Skeletal muscle cell (primary cell): ENCODE data around the gene DNAJC25.

Source experiments
- DNase-seq: peaks from one replicate; pipeline ENCODE4 v3.0.0-alpha.2; 2010; ENCODE audit warnings: low read depth
- H3K4me3 ChIP-seq: 2 replicates; pipeline ENCODE4 v1.5.1; 2011; ENCODE audit warnings: low read depth, mild to moderate bottlenecking, control low read depth, low read length, moderate library complexity

The DNAJC25 gene

DNA sequence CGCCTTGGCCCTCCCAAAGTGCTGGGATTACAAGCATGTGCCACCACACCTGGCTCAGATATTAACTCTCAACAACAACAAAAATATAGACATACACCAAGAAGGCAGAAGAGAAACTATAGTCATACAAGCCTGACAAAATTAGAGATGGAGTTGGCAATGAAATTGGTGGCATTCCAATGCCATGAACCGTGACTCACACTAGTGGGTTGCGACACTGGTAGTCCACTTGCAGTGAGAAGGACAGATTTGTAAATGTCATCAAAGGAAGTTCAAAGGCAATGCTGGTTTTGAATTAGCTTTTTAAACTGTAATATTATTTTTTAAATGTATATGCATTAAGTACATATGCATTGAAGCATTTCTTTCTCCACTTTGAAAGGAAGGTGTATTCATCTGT, 8.5 kb upstream of the DNAJC25 start:
- DNase-seq: peak; percentile 68
- no peak overlapping the region for H3K4me3 ChIP-seq

DNA sequence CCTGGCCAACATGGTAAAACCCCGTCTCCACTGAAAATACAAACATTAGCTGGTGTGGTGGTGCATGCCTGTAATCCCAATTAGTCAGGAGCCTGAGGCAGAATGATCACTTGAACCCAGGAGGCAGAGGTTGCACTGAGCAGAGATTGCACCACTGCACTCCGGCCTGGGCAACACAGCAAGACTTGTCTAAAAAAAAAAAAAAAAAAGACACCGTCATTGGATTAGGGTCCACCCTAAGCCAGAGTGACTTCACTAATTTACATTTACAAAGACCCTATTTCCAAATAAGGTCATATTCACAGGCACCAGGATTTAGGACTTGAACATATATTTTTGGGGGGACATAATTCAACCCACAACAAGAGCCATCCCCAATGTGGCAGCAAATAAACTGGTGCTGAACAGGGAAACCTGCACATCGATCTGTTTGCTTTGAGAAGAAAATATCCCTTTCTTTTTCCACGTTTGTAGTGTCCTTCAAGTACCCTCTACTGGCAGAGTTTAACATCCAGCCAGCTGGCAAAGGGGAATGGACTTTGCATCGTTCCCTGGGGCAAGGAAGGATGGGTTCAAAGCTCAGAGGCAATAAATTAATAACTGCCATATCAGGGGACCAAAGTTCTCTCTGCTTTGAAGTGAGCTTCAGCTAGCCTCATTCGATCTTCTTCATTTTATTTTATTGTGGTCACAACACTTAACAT, 3.7 kb upstream of the DNAJC25 start:
- H3K4me3 ChIP-seq: no peak overlapping the region
- no peak for DNase-seq

DNA sequence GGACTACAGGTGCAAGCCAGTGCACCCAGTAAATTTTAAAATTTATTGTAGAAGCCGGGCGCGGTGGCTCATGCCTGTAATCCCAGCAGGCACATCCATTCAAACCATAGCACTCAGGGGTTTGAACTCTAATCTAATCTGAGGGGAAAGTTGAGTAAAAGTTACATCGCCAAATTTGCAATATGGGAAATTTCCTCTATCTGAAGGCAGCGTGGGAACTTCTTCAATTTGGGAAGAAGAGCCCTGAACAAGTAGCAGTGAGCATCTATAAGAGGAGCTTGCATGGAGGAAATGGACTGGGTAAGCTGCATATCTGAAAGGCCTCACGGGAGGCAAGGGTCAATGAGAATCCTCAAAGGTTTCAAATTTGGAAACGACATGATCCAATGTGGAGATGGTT, 2.7 kb upstream of the DNAJC25 start:
- no peak overlapping the region for H3K4me3 ChIP-seq

DNA sequence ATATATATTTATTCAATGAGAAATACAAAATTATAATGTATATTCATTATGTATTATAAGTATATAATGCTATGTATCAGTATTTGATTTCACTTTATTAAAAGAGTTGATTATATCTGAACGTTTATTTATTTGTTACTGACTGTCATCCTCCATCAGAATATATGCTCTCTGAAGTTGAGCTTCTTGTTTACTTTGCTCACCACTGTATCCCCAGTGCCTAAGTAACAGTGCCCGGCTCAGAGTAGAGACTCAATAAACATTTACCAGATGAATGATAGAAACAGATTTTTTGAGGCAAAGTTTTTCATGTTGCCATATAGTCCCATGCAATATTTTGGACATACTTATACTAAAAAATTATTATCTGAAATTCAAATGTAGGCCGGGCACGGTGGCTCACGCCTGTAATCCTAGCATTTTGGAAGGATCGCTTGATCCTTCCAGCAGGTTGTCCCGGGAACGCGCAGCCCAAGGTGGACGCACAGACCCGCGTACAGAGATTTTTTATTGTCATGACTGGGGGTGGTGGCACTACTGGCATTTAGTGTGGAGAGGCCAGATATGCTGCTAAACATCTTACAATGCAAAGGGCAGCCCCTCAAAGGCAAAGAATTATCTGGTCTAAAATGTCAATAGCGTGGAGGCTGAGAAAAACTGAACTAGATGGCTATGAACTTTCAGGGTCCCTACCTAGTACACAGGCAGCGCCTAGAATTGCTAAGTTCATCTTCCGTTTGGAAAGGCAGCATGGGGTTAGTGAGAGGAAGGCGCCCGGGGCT, 761 bp upstream of the DNAJC25 start:
- DNase-seq: no peak
- H3K4me3 ChIP-seq: peak overlapping the region; percentile 97

More for the DNA sequence above, 2.7 kb upstream of the DNAJC25 start:
- no peak for DNase-seq

DNA sequence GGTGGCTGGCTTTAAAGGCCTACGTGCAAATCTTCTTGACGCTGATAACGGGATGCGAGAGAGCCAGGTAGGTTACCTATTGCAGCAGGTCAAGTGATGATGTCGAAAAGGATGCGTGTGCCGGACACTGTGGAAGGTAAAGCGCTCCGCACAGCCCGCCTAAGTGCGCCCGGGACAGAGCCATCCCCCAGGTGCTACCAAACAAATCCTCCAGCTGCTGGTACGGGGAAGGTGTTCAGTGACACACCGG, 245 bp upstream of the DNAJC25 start:
- DNase-seq: no peak
- peak overlapping the region; percentile 97 for H3K4me3 ChIP-seq

DNA sequence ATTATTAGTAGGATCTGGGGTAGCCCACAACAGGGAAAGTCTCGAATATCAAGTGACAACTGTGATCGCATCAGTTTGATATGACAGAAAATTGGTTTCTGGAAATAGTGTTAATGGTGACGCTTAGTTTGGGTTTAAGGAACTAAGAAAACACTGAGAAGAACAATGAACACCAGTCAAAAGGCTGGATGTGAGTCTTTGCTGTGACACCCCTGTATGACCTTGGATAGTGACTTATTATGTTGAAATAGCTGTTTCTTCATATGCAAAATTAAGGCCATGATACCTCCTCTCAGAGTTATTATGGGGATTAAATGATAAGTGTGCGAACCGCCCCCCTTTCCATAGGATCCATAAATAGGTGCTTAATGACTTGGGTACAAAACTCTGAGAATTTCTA, 926 bp downstream of the DNAJC25 start:
- H3K4me3 ChIP-seq: peak overlapping the region; percentile 97
- no peak for DNase-seq

DNA sequence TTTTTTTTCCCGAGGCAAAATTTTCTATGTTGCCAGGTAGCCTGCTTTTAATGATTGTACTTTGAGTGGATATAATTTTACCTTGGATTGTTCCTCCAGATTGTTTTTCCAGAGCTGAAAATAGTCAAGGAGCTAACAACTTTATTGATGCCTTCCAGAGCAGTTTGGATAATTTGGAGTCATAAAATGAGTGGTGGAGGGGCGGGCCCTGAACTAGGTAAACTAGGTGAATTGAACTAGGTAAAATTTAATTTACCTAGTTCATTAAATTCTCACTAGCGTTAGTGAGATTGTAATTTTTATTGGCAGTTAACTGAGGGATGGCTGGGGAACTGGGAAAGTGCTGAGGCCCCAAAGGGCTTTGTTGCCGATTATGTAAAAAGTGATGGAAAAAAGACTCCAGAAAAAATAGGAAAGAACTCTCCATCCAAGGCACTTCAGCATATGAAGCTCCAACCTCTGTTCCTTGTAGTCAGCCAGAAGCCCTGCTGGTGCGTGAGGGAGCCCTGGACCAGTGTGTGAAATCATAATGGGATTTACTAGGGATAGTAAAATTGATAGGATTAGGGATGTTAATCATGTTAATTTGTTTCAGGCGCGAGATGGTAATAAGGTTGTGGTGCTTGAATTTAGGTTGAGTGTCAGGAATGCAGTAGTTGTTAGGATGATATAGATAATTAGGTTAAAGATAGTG, 1.7 kb downstream of the DNAJC25 start:
- no peak for DNase-seq
- peak overlapping the region; percentile 97 for H3K4me3 ChIP-seq

DNA sequence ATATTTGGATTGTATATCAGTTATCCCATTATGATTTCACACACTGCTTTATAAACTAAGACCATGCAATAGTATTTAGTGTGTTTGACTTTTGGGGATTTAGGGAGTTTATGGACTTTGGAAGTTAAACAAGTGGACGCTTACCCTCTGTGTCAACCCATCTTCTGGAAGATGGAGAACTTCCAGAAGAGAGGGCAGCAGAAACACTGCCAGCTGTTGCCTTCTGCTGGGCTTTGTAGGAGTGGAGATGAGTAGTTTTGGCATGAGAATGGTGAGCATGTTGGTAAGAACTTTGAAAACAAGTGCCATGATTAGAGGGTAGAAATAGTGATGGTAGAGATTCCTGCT, 2.2 kb downstream of the DNAJC25 start:
- DNase-seq: no peak
- no peak overlapping the region for H3K4me3 ChIP-seq

DNA sequence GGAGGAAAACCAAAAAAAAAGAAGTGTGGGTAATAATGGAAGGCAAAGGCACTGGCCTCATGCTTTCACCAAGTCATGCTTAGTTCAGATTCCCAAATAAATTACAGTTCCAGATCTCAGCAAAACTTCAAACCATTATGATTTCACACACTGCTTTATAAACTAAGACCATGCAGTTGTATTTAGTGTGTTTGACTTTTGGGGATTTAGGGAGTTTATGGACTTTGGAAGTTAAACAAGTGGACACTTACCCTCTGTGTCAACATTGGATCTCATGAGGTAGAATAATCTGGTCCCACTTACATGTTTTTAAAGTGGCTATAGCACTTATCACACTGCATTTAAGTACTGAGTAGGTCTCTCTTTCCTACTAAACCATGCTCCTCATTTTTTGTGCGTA, 3.7 kb downstream of the DNAJC25 start:
- H3K4me3 ChIP-seq: no peak overlapping the region
- no peak for DNase-seq

DNA sequence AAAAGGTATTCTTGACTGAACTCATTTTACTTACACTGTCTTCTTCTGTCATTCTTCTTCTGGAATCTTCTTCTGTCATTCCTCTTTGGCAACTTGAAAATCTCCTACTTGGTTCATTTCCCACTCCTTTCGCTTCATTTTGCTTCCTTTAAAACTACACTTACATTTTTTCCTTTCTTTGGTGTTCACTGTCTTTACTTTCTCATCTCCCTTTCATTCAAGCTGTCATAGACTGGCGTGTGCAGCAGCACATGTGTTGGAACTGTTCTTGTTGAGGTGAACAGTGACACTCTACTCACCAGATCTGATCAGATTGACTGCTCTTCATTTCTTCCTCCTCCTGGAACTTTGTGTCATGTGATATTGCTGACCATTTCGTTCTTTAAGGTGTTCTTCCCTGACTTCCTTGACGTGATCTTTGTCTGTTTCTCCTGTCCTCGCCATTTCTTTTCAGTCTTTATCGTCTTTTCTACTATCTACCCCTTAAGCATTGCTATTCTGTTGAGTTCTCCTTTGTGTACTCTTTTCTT, 6.4 kb downstream of the DNAJC25 start:
- no peak overlapping the region for H3K4me3 ChIP-seq
- DNase-seq: no peak

DNA sequence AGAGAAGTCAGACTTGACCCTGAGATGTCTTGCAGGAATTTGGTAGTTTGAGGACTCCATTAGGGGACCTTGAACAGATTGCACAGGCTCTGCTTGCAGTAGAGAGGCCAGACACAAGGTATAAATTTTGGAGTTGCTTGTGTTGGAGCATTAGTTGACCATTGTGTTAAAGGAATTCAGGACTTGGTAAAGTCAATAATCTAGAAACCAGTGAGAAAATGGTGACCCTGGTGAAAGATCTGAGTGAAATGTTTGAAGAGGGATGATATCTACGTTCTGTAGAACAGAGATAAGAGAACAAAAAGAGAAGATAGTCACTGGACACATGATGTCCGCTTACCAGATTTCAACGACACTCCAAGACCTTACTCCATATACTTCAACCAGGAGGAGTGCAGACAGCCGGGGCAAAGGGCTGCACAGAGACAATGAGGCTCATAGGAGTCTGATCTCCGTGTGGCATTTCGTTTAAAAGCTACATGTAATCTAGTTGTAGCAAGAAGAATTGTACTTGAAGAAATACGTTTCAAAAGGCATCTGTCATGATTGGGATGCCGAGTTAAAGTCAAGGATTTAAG, 13.2 kb downstream of the DNAJC25 start:
- H3K4me3 ChIP-seq: no peak overlapping the region
- DNase-seq: no peak

DNA sequence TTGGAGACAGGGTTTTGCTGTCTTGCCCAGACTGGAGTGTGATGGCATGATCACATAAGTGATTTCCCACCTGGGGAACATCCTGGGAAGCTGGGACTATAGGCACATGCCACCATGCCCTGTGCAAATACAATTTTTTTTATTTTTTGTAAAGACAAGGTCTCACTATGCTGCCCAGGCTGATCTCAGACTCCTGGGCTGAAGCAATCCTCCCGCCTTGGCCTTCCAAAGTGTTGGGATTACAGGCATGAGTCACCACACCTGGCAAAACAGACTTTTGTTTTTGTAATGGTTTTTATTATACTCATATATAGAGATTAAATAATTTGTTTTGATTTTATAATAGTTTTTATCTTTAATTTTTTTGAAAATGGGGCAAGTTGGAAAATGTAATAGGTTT, 14.7 kb downstream of the DNAJC25 start:
- no peak for DNase-seq
- no peak overlapping the region for H3K4me3 ChIP-seq

DNA sequence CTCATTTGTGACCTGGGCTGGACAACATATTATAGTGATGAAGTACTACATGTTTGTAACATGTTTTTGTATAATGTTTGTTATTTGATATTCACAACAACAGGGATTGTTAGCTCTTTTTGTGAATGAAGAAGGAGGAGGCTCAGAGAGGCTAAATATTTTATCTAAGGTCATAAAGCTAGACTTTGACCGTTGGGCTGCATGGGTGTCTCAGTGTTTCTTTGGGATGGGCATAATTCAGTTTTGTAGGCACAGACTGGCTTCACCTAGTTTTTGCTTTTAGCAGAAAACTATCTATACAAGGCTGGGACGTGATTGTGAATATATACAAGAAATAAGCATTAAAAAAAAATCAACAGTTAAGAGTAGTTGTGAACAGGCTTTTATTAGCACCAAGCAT, 15.3 kb downstream of the DNAJC25 start:
- DNase-seq: no peak
- H3K4me3 ChIP-seq: no peak overlapping the region

DNA sequence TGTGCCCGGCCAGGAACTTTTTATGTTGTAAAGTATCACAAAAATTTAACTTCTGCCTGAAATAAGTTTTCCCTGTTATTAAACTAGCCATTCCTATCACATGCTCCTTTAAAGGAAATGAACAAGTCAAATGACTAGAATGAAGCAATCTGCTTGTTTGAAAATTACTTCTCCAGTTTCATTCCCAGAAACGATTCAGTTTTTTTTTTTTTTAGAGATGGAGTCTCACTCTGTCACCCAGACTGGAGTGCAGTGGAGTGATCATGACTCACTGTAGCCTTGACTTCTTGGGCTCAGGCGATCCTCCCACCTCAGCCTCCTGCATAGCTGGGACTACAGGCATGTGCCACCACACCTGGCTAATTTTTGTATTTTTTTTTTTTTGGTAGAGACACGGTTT, 16.9 kb downstream of the DNAJC25 start:
- DNase-seq: no peak
- H3K4me3 ChIP-seq: no peak overlapping the region

DNA sequence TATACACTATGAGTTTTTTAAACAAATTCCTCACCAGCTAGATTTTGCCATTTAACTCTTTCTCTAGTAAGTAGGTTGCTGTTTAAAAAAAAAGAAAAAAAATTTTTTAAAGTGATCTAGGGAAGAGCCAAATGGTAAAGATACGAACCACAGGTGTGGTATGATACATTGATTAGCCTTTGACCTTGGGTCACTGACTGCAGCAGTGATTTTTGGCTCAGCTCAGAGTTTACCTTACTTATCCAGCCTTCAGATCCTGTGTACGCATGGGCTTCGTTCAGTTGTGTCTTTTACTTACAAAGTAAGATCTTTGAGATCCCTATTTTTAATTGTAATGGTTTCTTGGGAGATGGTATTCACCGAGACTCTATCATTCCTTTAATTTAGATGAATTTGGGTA, 17.9 kb downstream of the DNAJC25 start:
- H3K4me3 ChIP-seq: no peak overlapping the region
- DNase-seq: no peak

DNA sequence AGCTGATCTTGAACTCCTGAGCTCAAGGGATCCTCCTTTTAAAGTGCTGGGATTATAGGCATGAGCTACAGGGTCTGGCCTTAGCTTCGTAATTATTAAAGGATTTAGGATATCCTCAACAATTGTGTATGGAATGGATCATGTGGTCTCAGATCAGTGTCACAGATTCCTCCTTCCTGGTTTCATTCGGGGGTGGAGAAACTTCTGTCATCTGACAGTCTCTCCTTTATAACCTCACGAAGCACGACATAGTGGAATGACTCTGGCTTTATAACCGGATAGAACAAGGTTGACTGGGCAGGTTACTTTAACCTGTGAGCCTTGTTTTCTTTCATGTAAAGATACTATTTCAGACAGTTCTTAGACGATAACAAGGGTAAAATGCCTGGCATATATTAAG, 25.9 kb downstream of the DNAJC25 start:
- DNase-seq: no peak
- H3K4me3 ChIP-seq: no peak overlapping the region

DNA sequence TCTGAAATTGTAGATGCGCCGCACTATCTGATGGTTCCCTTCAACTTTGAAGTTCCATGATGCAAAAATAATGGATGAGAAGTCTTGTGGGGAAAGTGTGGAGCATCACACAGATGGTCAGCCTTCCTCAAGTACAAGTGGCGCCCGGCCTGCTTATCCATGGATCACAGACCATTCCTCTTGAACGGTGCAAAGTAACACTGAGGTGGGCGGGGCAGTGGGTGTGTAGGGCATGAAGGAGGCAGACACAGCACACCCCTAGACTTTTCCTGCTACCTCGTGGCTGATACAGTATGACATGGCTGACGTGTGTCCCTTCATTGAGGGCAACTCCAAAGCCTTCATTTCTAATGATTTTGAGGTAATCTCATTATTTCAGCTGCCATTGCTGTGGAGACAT, 27.8 kb downstream of the DNAJC25 start:
- H3K4me3 ChIP-seq: no peak overlapping the region
- no peak for DNase-seq

DNA sequence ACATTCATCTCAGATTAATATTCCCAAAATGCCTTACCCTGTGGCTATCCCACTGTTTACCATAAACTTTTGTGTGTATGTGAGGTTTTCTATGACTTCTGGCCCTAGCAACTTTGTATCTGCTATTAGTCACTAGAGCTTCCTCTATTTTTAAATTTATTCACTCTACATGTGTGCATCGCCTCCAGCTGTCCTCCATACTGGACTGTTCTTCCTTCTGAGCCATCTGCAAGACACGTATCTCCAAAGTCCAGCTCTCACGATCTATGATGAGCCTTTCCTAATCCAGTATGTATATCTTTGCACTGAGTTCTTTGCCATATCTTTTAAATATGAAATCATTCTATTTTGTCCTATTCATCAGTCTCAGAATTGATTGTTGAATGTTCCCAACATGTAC, 28.6 kb downstream of the DNAJC25 start:
- DNase-seq: no peak
- no peak overlapping the region for H3K4me3 ChIP-seq

DNA sequence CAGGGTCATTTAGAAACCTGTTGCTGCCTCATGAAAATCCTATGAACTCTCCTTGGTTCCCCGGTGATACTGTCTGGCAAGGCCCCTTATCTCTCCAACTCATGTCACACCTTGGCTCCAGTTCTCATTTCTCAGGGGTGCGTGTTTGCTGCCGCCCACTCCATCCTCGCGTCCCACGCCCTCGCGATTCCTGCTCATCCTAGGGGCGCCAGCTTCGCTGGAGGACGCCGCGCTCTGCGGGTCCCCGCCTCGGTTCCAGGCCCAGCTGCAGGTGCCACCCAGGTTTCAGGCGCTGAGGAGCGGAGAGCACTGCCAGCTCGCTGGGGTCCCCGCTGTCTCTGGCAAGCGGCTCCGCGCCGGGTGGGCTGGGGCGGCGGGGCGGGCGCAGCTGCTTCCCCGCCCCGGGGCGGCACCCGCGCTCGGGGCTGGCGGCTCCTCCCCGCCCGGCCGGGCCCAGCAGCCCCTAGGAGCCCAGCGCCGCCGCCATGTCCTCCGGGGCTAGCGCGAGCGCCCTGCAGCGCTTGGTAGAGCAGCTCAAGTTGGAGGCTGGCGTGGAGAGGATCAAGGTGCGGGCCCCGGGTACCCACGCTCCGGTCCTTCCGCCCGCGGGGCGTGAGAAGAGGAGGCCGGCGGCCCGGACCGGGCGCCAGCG, 30.1 kb downstream of the DNAJC25 start, which contains the start of gene GNG10:
Gene GNG10, plus strand, starts transcription at position 456 of the 652 bp plus-strand sequence. Its CDS starts 30 bp downstream, at position 486.
- no peak for DNase-seq
- peak within 1 kb of the TSS; percentile 80 for H3K4me3 ChIP-seq
